ENCODE measurements around the gene MGRN1.

Gene MGRN1

GRCh38 chr16:4663465-4663776, 38.8 kb downstream of the MGRN1 start:
- no peak for DNase-seq (ENCODE audit: low read depth)
- no peak for TF ChIP-seq CTCF (conservative IDR thresholded peaks at IDR 0.05; ENCODE audit: low read depth, low read length)
- no peak overlapping the region for H3K4me3 ChIP-seq (ENCODE audit: low read length)

- no peak overlapping the region for H3K4me3 ChIP-seq (ENCODE audit: low read length)
- DNase-seq (ENCODE audit: low read depth): no peak
- no peak for TF ChIP-seq CTCF (conservative IDR thresholded peaks at IDR 0.05; ENCODE audit: low read depth, low read length)
Observed at GRCh38 chr16:4663777-4664465, 39.3 kb downstream of the MGRN1 start.

GRCh38 chr16:4664538-4665418, 40.2 kb downstream of the MGRN1 start:
- no peak for DNase-seq (ENCODE audit: low read depth)
- H3K4me3 ChIP-seq (ENCODE audit: low read length): no peak overlapping the region
- TF ChIP-seq CTCF (conservative IDR thresholded peaks at IDR 0.05; ENCODE audit: low read depth, low read length): no peak

GRCh38 chr16:4666537-4667202, 42.0 kb downstream of the MGRN1 start:
- no peak for DNase-seq (ENCODE audit: low read depth)

GRCh38 chr16:4667203-4667963, 42.8 kb downstream of the MGRN1 start:
- H3K4me3 ChIP-seq (ENCODE audit: low read length): no peak overlapping the region
- TF ChIP-seq CTCF (conservative IDR thresholded peaks at IDR 0.05; ENCODE audit: low read depth, low read length): no peak
- no peak for DNase-seq (ENCODE audit: low read depth)

More at GRCh38 chr16:4666537-4667202, 42.0 kb downstream of the MGRN1 start:
- TF ChIP-seq CTCF (conservative IDR thresholded peaks at IDR 0.05; ENCODE audit: low read depth, low read length): no peak
- H3K4me3 ChIP-seq (ENCODE audit: low read length): no peak overlapping the region

GRCh38 chr16:4668313-4668960, 43.8 kb downstream of the MGRN1 start:
- DNase-seq (ENCODE audit: low read depth): no peak
- no peak overlapping the region for H3K4me3 ChIP-seq (ENCODE audit: low read length)
- no peak for TF ChIP-seq CTCF (conservative IDR thresholded peaks at IDR 0.05; ENCODE audit: low read depth, low read length)

All from retinal pigment epithelial cell (primary cell).